Testis (tissue), 2 donors: ENCODE data around the gene DCTN4.

ENCODE experiments used
- CTCF ChIP-seq, 3 experiments: fragments of 450-650 bp in 2 of 3; fragments of 200-600 bp in 1 of 3; sonication (generic) in 1 of 3; IDR thresholded peaks; one replicate each; pipeline ENCODE4 v1.5.1; 2016 to 2019; ENCODE audit warnings: antibody characterized with exemption in 3 of 3, mild to moderate bottlenecking in 2 of 3, moderate library complexity in 1 of 3
- POLR2A ChIP-seq: fragments of 450-650 bp; IDR thresholded peaks from one replicate; pipeline ENCODE4 v1.6.1; 2017; ENCODE audit warnings: antibody characterized with exemption, mild to moderate bottlenecking, moderate library complexity

- no peak for TF ChIP-seq CTCF (IDR thresholded peaks at IDR 0.05)
- no peak for TF ChIP-seq POLR2A
These were observed 18.9 kb upstream of the DCTN4 start for GRCh38 chr5:150777685-150778084.
